8988T (cell line): Measurements from ENCODE around the gene HES4.
A peak's percentile ranks its signal among the peaks of the same experiment; 100 is the strongest.
"Not testable (repeated sequence)": the region's sequence is repeated elsewhere in the genome, so short reads cannot be mapped to it uniquely, and the experiment has no call there.

Source experiments
- DNase-seq: peaks from one replicate; pipeline ENCODE4 v3.0.0; 2011

HES4 gene

DNA sequence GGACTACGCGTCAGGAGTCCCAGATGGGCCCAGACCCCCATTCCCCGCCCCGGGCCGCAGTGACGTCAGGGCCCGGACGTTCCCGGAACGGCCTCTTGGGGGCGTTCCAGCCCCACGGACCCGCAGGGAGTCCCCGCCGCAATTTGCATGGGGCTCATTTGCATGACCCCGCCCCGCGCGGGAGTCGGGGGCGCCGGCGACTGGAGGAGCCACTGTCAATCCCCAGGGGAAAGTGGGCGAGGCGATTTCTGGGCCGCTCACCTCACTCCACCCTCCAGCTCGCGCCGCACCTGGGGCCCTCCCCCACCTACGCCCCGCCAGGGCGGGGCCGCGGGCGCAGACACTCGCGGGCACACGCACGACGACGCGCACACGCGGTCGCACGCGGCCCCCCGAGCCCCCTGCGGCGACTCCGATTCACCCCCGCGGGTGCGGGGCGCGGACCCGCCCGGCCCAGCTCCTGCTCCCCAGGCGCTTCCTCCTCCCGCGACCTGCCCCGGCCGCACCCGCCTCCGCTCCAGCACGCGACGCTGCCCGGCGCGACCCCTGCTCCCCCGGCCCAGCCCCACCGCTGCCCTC is 33.2 kb upstream of the HES4 start:
- DNase-seq: peak; percentile 79

GRCh38 chr1:1032424-1032823 is 32.5 kb upstream of the HES4 start:
- DNase-seq: no peak

DNA sequence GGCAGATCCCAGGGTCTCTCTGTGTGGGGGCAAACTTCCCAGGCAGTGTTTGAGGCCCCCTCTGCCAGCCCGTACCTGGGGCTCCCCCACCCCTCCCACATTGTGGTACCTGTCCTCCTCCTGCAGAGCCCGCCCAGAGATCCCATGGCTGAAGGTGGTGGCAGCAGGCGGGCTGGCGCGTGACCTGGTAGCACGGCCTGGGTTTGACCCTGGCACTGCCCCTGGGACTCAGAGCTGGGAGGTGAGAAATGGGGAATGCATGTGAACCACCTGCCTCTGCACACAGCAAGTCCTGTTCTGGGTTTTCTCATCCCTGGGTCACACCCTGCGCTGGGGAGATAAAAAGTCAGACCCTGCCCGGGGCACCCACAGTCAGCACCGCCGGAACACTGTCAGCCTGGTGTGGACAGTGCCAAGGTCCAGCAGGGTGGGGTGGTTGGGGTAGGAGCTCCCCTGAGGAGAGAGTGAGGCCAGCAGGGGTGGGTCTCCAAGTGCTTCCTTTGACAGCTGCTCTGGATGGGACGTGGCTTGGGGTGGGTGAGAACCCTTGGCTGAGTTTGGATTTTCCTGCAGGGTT is 31.9 kb upstream of the HES4 start:
- DNase-seq: no peak

GRCh38 chr1:1030867-1031658 is 31.2 kb upstream of the HES4 start:
- not testable (repeated sequence) for DNase-seq

DNA sequence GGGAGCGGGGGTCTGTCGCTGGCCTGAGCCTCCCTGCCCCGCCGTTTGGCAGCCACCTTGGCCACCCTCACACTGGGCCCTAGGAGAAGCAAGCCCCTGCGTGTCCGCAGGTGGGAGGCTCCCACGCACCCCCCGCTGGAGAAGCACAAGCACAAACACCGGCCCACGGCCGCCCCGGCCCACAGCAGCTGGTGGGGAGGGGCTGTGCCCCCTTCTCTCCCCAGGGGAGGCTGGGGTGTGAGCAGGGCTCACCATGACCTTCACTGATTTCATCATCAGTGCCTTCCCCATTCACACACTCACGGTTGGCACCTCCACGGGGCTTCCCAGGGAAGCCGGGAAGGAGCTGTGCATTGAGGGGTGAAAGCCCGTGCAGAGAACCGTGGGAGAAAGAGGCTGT is 27.9 kb upstream of the HES4 start:
- DNase-seq: no peak

DNA sequence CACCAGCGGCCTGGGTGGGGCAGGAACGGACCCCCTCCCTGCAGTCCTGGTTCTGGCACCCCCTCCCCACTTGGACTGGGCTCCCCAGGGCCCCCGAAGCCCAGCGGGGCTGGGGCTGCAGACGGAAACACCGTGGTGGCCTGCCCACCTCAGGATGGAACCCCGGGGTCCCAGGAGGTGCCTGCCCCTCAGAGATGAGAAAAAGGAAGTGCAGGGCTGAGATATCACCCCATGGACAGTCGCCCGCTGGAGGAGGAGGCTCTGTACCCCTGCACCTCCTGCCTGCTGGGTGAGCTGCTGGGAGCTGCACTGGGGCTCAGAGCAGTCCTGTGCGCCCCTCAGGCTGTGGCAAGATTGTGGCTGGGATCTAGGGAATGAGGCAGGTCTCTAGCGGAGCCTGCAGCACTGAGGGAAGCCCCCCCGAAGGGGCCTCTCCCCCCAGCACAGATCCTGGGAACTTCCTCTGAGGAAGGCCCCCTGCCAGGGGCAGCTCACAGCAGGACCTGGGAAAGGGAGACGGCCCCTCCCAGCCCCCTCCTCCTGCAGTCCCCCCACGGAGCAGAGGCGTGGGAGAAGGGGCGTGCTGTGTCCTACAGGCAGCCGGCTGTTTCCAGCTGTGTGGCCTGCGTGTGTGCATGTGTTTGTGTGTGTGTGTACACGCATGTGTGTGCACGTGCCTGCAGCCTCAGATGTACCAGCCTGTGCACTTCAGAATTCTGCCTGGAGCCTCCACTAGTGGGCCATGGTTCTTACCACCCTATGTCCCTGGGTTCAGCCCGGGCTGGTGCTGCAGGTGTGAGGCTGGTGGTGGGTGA is 26.9 kb upstream of the HES4 start:
- no peak for DNase-seq

DNA sequence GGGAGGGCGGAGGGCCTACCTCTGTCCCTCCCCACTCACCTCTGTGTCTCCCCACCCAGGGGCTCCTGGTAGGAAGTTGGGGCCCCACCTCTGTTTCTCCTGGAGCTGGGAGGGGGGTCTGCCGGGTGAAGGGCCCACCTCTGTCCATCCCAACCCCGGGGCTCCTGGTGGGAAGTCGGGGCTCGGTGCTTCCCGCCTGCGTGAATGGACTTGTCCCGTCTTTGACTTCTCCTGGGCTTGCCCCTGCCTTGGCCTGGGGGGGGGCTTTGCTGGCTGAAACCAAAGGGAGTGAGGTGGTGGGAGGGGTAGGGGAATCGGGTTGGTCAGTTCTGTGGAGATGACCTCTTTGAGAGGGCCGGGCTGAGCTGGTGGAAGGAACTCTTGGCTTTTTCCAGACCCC is 25.8 kb upstream of the HES4 start:
- DNase-seq: no peak

GRCh38 chr1:1024771-1025699 is 25.1 kb upstream of the HES4 start:
- peak; percentile 84 for DNase-seq

GRCh38 chr1:1024149-1024770 is 24.4 kb upstream of the HES4 start:
- DNase-seq: no peak

- DNase-seq: no peak
Measured at GRCh38 chr1:1023700-1024099, 23.8 kb upstream of the HES4 start.

DNA sequence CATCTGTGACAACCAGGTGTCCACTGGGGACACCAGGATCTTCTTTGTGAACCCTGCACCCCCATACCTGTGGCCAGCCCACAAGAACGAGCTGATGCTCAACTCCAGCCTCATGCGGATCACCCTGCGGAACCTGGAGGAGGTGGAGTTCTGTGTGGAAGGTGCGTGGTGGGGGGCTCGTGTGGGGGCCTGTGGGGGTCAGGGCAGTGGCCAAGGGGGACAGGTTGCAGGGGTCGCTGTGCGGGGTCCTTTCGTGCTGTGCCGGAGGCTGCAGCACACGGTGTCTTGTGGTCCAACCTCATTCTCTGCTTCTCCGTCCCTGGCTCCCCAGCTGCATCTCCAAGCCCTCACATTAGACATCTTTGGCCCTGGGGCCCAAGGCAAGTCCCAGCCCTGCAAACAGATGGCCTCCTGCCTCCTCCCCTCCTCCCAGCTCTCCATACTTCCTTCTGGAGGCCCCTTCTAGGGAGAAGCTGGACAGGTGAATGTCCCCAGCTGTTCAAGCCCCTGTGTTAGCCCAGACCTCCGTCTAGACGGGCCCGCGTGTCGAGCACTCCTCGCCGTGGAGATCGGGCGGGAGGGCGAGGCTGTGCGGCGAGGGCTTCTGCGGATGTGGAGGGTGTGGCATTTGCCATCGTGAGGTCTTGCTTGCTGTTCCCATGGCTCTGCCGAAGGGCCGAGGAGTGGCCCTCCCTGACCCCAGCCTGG is 22.6 kb upstream of the HES4 start:
- no peak for DNase-seq

DNA sequence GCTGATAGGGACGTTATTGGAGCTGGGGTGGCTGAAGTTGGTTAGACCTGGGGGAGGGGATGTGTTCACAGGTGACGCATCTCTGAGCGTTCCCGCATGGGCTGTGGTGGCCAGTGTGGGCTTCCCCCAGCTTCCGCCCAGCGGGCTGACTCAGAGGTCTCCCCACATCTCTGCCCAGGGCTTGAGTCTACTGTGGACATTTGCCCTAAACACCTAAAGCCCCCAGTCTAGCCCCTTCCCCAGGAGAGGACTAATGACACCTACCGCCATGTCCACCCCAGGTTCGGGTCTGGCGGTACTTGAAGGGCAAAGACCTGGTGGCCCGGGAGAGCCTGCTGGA is 22.0 kb upstream of the HES4 start:
- no peak for DNase-seq

DNA sequence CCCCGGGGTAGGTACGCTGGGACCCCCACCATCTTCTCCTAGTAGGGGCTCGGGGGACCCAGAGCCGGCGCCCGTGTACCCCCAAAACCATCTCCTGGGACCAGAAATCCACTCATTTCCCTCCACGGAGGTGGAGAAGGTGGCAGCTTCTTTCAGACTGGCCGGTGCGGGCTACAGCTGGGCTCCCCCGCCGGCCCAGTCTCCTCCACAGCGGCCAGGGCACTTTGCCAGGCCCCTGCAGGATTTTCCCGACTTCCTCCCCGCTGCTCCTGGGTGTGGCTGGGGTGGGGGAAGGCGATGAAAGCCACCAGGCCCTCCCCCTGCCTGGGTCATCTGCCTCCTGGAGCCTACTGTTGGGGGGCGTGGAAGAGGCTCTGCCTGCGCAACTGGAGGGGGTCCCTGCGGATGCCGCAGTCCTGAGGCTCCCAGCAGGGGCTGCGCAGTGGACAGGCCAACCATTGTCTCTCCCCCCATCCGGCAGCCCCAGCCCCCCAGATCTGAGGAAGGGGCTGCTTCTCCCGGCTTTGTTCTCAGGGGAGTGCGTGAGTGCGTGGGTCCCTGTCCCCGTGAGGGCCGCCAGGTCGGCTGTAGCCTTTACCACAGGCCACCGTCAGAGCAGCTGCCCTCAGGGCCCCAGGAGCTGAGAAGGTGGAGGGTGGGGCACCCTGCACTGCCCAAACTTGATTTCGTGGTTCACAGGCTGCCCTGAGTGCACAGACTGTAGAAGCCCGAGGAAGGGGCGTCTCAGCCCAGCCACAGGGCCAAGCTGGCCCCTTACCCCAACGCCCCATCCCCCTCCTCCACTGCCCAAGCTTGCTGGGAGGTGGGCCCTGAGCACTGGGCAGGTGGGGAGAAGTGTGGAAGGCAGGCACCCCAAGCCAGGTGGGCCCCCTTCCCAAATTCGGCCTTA is 21.4 kb upstream of the HES4 start:
- DNase-seq: no peak

DNA sequence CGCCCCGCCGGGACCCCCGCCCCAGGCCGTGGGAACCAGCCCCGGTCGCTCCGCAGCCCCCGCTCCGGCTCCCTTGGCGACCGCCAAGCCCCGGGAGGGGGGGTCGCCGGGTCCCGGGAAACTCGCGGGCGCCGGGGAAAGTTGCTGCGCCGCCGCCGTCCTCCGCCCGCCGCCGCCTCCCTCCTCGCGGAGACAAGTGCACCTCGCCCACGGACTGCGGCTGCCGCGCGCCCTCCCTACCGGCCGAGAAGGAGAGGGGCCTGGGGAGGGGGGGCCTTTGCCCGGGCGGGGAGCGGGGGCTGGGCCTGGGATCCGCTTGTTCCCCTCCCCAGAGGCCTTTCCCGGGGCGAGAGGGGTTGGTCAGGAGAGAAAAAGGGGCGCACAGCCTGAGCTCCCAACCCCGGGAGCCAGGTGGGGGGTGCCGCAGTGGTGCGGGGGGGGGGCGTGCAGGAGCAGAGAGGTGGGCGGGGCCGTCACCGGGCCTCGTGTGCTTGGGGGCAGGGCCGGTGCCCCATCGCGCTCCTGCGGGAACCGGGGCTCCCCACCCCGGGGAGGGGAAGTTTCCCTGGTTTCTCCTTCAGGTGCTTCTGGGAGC is 20.6 kb upstream of the HES4 start:
- no peak for DNase-seq

DNA sequence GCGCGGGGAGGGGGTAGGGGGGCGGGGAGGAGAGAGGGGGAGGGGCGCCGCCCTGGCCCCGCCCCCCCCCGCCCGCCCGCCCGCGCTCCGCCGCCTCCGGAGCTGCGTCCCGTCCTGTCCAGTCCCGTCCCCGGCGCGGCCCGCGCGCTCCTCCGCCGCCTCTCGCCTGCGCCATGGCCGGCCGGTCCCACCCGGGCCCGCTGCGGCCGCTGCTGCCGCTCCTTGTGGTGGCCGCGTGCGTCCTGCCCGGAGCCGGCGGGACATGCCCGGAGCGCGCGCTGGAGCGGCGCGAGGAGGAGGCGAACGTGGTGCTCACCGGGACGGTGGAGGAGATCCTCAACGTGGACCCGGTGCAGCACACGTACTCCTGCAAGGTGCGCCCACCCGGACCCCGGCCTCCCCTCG is 20.1 kb upstream of the HES4 start, which contains the start of gene AGRN:
AGRN (plus strand) TSS at position 121 of the 405 bp plus-strand sequence; CDS start at position 174, 53 bp downstream.
- DNase-seq: no peak

DNA sequence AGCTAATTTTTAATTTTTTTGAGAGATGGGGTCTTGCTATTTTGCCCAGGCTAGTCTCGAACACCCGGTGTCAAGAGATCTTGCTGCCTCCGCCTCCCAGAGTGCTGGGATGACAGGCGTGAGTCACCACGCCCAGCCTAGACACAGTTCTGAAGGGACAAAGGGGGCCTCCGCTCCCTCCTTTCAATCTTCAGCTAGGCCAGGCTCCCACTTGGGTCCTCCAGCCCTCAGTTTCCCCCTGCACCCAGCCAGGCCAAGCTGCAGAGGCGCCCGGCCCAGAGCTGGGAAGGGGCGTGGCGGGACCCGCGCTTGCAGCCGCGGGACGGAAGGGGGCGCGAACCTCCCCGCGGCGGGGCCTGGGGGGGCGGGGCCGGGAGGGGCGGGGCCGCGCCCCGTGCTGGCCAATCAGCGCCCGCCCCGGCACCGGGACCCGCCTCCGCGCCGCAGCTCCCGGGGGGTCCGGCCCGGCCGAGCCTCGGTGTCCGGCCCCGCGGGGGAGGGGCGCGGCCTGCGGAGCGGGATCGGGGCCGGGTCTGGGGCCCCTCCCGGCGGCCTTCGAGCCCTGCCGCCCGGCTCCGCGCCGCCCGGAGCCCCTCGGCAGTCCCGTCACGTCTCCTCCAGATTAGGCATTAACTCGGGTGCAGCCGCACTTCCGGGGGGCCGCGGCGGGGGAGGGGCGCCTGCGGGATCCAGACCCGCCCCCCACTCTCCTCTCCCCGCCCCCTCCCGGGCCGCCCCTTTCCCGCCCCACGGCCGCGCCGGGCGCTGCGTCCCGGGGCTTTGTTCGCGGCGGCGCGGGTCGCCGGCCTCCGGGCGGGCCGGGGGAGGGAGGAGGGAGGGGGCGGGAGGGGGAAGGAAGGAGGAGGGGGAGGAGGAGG is 19.5 kb upstream of the HES4 start:
- peak; percentile 82 for DNase-seq

DNA sequence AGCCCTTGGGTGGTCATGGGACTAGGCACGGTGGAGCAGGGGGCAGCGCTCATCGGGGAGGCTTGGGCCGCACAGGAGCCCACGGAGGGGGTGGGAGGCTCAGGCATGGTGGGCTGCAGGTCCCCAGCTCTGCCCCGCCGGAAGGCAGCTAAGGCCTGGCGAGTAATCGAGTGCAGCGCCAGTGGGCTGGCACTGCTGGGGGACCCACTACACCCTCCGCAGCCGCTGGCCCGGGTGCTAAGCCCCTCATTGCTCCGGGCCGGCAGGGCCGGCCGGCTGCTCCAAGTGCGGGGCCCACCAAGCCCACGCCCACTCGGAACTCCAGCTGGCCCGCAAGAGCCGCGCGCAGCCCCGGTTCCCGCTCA is 18.4 kb upstream of the HES4 start:
- DNase-seq: not testable (repeated sequence)
